HG03159 (cell line): ENCODE data around the gene STEAP3.

Experiments
- ATAC-seq: cut with Tn5 transposase; IDR thresholded peaks from one replicate; pipeline ENCODE4 v1.9.1; 2021; ENCODE audit warnings: mild to moderate bottlenecking, moderate library complexity; ENCODE audit not compliant: unreplicated experiment

STEAP3 gene

GRCh38 chr2:119290859-119291587 is 67.4 kb downstream of the STEAP3 start:
- no peak for ATAC-seq

GRCh38 chr2:119291588-119292167 is 68.0 kb downstream of the STEAP3 start:
- ATAC-seq: no peak

- no peak for ATAC-seq
These were observed 68.6 kb downstream of the STEAP3 start for GRCh38 chr2:119292226-119292625.

- no peak for ATAC-seq
These were observed 69.6 kb downstream of the STEAP3 start for GRCh38 chr2:119293254-119293653.

GRCh38 chr2:119293900-119294299 is 70.3 kb downstream of the STEAP3 start:
- ATAC-seq: no peak

- no peak for ATAC-seq
These were observed 71.0 kb downstream of the STEAP3 start for GRCh38 chr2:119294671-119295070.

GRCh38 chr2:119295688-119296375 is 72.2 kb downstream of the STEAP3 start:
- ATAC-seq: no peak

GRCh38 chr2:119301413-119301812 is 77.8 kb downstream of the STEAP3 start:
- ATAC-seq: no peak

GRCh38 chr2:119304847-119305246 is 81.2 kb downstream of the STEAP3 start:
- ATAC-seq: no peak

- no peak for ATAC-seq
These were observed 82.0 kb downstream of the STEAP3 start for GRCh38 chr2:119305497-119306195.

- no peak for ATAC-seq
These were observed 82.6 kb downstream of the STEAP3 start for GRCh38 chr2:119306196-119306590.

GRCh38 chr2:119307419-119308140 is 83.9 kb downstream of the STEAP3 start:
- no peak for ATAC-seq

- ATAC-seq: no peak
These were observed 85.2 kb downstream of the STEAP3 start for GRCh38 chr2:119308793-119309330.

- no peak for ATAC-seq
These were observed 87.7 kb downstream of the STEAP3 start for GRCh38 chr2:119311371-119311770.

- ATAC-seq: no peak
These were observed 88.2 kb downstream of the STEAP3 start for GRCh38 chr2:119311831-119312230.
